Measurements from ENCODE around the gene CACNB2.

The CACNB2 gene

GRCh38 chr10:18196806-18197550 lies 56.8 kb downstream of the CACNB2 start:
- in situ Hi-C loops (cut with HindIII; ENCODE audit: low sequenced_read_pairs): no loop called here

GRCh38 chr10:18197706-18198105 lies 57.5 kb downstream of the CACNB2 start:
- in situ Hi-C loops (cut with HindIII; ENCODE audit: low sequenced_read_pairs): no loop called here

GRCh38 chr10:18201877-18202276 lies 61.7 kb downstream of the CACNB2 start:
- in situ Hi-C loops (cut with HindIII; ENCODE audit: low sequenced_read_pairs): loop anchor here (25.0 kb wide), 1 partner anchor 365 kb away; no protein-coding TSS in a partner anchor

GRCh38 chr10:18202680-18203460 lies 62.6 kb downstream of the CACNB2 start:
- in situ Hi-C loops (cut with HindIII; ENCODE audit: low sequenced_read_pairs): loop anchor here (25.0 kb wide), 1 partner anchor 366 kb away; no protein-coding TSS in a partner anchor

GRCh38 chr10:18203471-18203870 lies 63.2 kb downstream of the CACNB2 start:
- in situ Hi-C loops (cut with HindIII; ENCODE audit: low sequenced_read_pairs): loop anchor here (25.0 kb wide), 1 partner anchor 366 kb away; no protein-coding TSS in a partner anchor

GRCh38 chr10:18204039-18204835 lies 64.0 kb downstream of the CACNB2 start:
- in situ Hi-C loops (cut with HindIII; ENCODE audit: low sequenced_read_pairs): loop anchor here (25.0 kb wide), 1 partner anchor 367 kb away; no protein-coding TSS in a partner anchor

- in situ Hi-C loops (cut with HindIII; ENCODE audit: low sequenced_read_pairs): loop anchor here (25.0 kb wide), 1 partner anchor 368 kb away; no protein-coding TSS in a partner anchor
Observed at GRCh38 chr10:18205098-18205834, 65.0 kb downstream of the CACNB2 start.

- in situ Hi-C loops (cut with HindIII; ENCODE audit: low sequenced_read_pairs): loop anchor here (25.0 kb wide), 1 partner anchor 371 kb away; no protein-coding TSS in a partner anchor
Observed at GRCh38 chr10:18208186-18208585, 68.0 kb downstream of the CACNB2 start.

- in situ Hi-C loops (cut with HindIII; ENCODE audit: low sequenced_read_pairs): loop anchor here (25.0 kb wide), 1 partner anchor 372 kb away; no protein-coding TSS in a partner anchor
Observed at GRCh38 chr10:18209241-18209640, 69.0 kb downstream of the CACNB2 start.

GRCh38 chr10:18210711-18211110 lies 70.5 kb downstream of the CACNB2 start:
- in situ Hi-C loops (cut with HindIII; ENCODE audit: low sequenced_read_pairs): loop anchor here (25.0 kb wide), 1 partner anchor 373 kb away; no protein-coding TSS in a partner anchor

GRCh38 chr10:18211862-18212261 lies 71.6 kb downstream of the CACNB2 start:
- in situ Hi-C loops (cut with HindIII; ENCODE audit: low sequenced_read_pairs): loop anchor here (25.0 kb wide), 1 partner anchor 375 kb away; no protein-coding TSS in a partner anchor

GRCh38 chr10:18213271-18213670 lies 73.0 kb downstream of the CACNB2 start:
- in situ Hi-C loops (cut with HindIII; ENCODE audit: low sequenced_read_pairs): loop anchor here (25.0 kb wide), 1 partner anchor 376 kb away; no protein-coding TSS in a partner anchor

- in situ Hi-C loops (cut with HindIII; ENCODE audit: low sequenced_read_pairs): loop anchor here (25.0 kb wide), 1 partner anchor 378 kb away; no protein-coding TSS in a partner anchor
Observed at GRCh38 chr10:18214691-18215563, 74.7 kb downstream of the CACNB2 start.

- in situ Hi-C loops (cut with HindIII; ENCODE audit: low sequenced_read_pairs): loop anchor here (25.0 kb wide), 1 partner anchor 379 kb away; no protein-coding TSS in a partner anchor
Observed at GRCh38 chr10:18216482-18216881, 76.3 kb downstream of the CACNB2 start.

GRCh38 chr10:18217577-18217976 lies 77.4 kb downstream of the CACNB2 start:
- in situ Hi-C loops (cut with HindIII; ENCODE audit: low sequenced_read_pairs): loop anchor here (25.0 kb wide), 1 partner anchor 380 kb away; no protein-coding TSS in a partner anchor

- in situ Hi-C loops (cut with HindIII; ENCODE audit: low sequenced_read_pairs): loop anchor here (25.0 kb wide), 1 partner anchor 382 kb away; no protein-coding TSS in a partner anchor
Observed at GRCh38 chr10:18219146-18219545, 78.9 kb downstream of the CACNB2 start.

- in situ Hi-C loops (cut with HindIII; ENCODE audit: low sequenced_read_pairs): loop anchor here (25.0 kb wide), 1 partner anchor 384 kb away; no protein-coding TSS in a partner anchor
Observed at GRCh38 chr10:18221123-18221522, 80.9 kb downstream of the CACNB2 start.

- in situ Hi-C loops (cut with HindIII; ENCODE audit: low sequenced_read_pairs): loop anchor here (25.0 kb wide), 1 partner anchor 385 kb away; no protein-coding TSS in a partner anchor
Observed at GRCh38 chr10:18221882-18222281, 81.7 kb downstream of the CACNB2 start.

All from DLD1 (cell line).